GM12891 (cell line): ENCODE results near the gene DYSF.

Experiments
- DNase-seq: peaks from one replicate; pipeline ENCODE4 v3.0.0; 2011; ENCODE audit warnings: low spot score; ENCODE audit not compliant: insufficient read length
- FAIRE-seq: peaks from 2 replicates; lab custom pipeline; 2011; peaks lifted over from hg19 to GRCh38; lab: Jason Lieb, UNC
- PAX5 ChIP-seq: IDR thresholded peaks from 2 replicates; pipeline ENCODE4 v1.6.1; 2011; ENCODE audit warnings: low read length, moderate library complexity, mild to moderate bottlenecking; ENCODE audit not compliant: insufficient read depth, severe bottlenecking
- POLR2A ChIP-seq: IDR thresholded peaks from 2 replicates; pipeline ENCODE4 v1.6.1; 2011; ENCODE audit warnings: low read depth, low read length, control low read depth
- POLR2AphosphoS5 ChIP-seq: IDR thresholded peaks from 2 replicates; pipeline ENCODE4 v1.6.1; 2011; ENCODE audit warnings: low read depth, low read length, control low read depth
- POU2F2 ChIP-seq: IDR thresholded peaks from 2 replicates; pipeline ENCODE4 v1.6.1; 2011; ENCODE audit warnings: low read depth, mild to moderate bottlenecking, control low read depth, low read length, moderate library complexity
- SPI1 ChIP-seq: IDR thresholded peaks from 2 replicates; pipeline ENCODE4 v1.6.1; 2011; ENCODE audit warnings: low read depth, low read length, control low read depth
- TAF1 ChIP-seq: IDR thresholded peaks from 2 replicates; pipeline ENCODE4 v1.6.1; 2011; ENCODE audit warnings: low read depth, low read length, control low read depth

DYSF gene

GRCh38 chr2:71469403-71470398 is 16.3 kb downstream of the DYSF start:
- TF ChIP-seq POU2F2 = no peak
- no peak for TF ChIP-seq TAF1
- TF ChIP-seq POLR2AphosphoS5 = no peak
- TF ChIP-seq SPI1 = no peak
- TF ChIP-seq PAX5 = no peak
- FAIRE-seq (no peak), DNase-seq (no peak)

- FAIRE-seq = no peak
Measured at GRCh38 chr2:71471276-71471675, 17.9 kb downstream of the DYSF start.

GRCh38 chr2:71472019-71472418 is 18.7 kb downstream of the DYSF start:
- no peak for TF ChIP-seq POLR2AphosphoS5
- TF ChIP-seq POLR2A = no peak
- no peak for TF ChIP-seq POU2F2
- TF ChIP-seq TAF1 = no peak
- TF ChIP-seq PAX5 = no peak
- TF ChIP-seq SPI1 = no peak
- DNase-seq (no peak), FAIRE-seq (no peak)

More at GRCh38 chr2:71471276-71471675, 17.9 kb downstream of the DYSF start:
- TF ChIP-seq PAX5 (no peak), POU2F2 (no peak), TAF1 (no peak), POLR2AphosphoS5 (no peak), SPI1 (no peak), POLR2A (no peak)
- no peak for DNase-seq

GRCh38 chr2:71473346-71474031 is 20.1 kb downstream of the DYSF start:
- no peak for DNase-seq
- FAIRE-seq = no peak
- TF ChIP-seq SPI1 (no peak), POLR2AphosphoS5 (no peak), POLR2A (no peak), POU2F2 (no peak), PAX5 (no peak)

- TF ChIP-seq PAX5 = no peak
- no peak for TF ChIP-seq POU2F2
- no peak for TF ChIP-seq TAF1
- FAIRE-seq = no peak
- no peak for DNase-seq
Measured at GRCh38 chr2:71474116-71474743, 20.9 kb downstream of the DYSF start.

GRCh38 chr2:71474744-71475397 is 21.5 kb downstream of the DYSF start:
- no peak for TF ChIP-seq PAX5
- TF ChIP-seq POU2F2 = no peak
- TF ChIP-seq POLR2AphosphoS5 = no peak
- no peak for TF ChIP-seq SPI1
- no peak for TF ChIP-seq POLR2A
- no peak for TF ChIP-seq TAF1
- no peak for FAIRE-seq
- no peak for DNase-seq

GRCh38 chr2:71476495-71476894 is 23.1 kb downstream of the DYSF start:
- no peak for FAIRE-seq
- TF ChIP-seq POU2F2 (no peak), SPI1 (no peak), PAX5 (no peak), POLR2AphosphoS5 (no peak), TAF1 (no peak), POLR2A (no peak)
- no peak for DNase-seq

- DNase-seq = no peak
- FAIRE-seq = no peak
- TF ChIP-seq POU2F2 (no peak), PAX5 (no peak), TAF1 (no peak), POLR2A (no peak), POLR2AphosphoS5 (no peak), SPI1 (no peak)
Measured at GRCh38 chr2:71477231-71477691, 23.9 kb downstream of the DYSF start.

GRCh38 chr2:71478806-71479205 is 25.4 kb downstream of the DYSF start:
- no peak for TF ChIP-seq SPI1
- TF ChIP-seq POLR2A = no peak
- TF ChIP-seq POLR2AphosphoS5 = no peak
- TF ChIP-seq PAX5 = no peak
- no peak for TF ChIP-seq POU2F2
- TF ChIP-seq TAF1 = no peak
- no peak for FAIRE-seq
- DNase-seq = no peak
